ENCODE results near the gene LDAF1.

Gene LDAF1

GRCh38 chr16:21156767-21157467, 1.6 kb upstream of the LDAF1 start:
- DNase-seq (ENCODE audit: extremely low read depth, low read depth), result peak; percentile 54

GRCh38 chr16:21157632-21158031, 842 bp upstream of the LDAF1 start:
- no peak for TF ChIP-seq CTCF (IDR thresholded peaks at IDR 0.05; ENCODE audit: low read depth, low read length)
- no peak for DNase-seq (ENCODE audit: extremely low read depth, low read depth)

More at GRCh38 chr16:21156767-21157467, 1.6 kb upstream of the LDAF1 start:
- peak; percentile 74 for TF ChIP-seq CTCF (IDR thresholded peaks at IDR 0.05; ENCODE audit: low read depth, low read length)

GRCh38 chr16:21159281-21159951, 942 bp downstream of the LDAF1 start:
- no peak for TF ChIP-seq CTCF (IDR thresholded peaks at IDR 0.05; ENCODE audit: low read depth, low read length)
- DNase-seq (ENCODE audit: extremely low read depth, low read depth), result no peak

GRCh38 chr16:21160276-21160675, 1.8 kb downstream of the LDAF1 start:
- no peak for TF ChIP-seq CTCF (IDR thresholded peaks at IDR 0.05; ENCODE audit: low read depth, low read length)
- no peak for DNase-seq (ENCODE audit: extremely low read depth, low read depth)

- TF ChIP-seq CTCF (IDR thresholded peaks at IDR 0.05; ENCODE audit: low read depth, low read length), result no peak
Measured at GRCh38 chr16:21161211-21161610, 2.7 kb downstream of the LDAF1 start.

GRCh38 chr16:21162661-21163151, 4.2 kb downstream of the LDAF1 start:
- peak; percentile 41 for DNase-seq (ENCODE audit: extremely low read depth, low read depth)
- TF ChIP-seq CTCF (IDR thresholded peaks at IDR 0.05; ENCODE audit: low read depth, low read length), result no peak

More at GRCh38 chr16:21161211-21161610, 2.7 kb downstream of the LDAF1 start:
- no peak for DNase-seq (ENCODE audit: extremely low read depth, low read depth)

- no peak for TF ChIP-seq CTCF (IDR thresholded peaks at IDR 0.05; ENCODE audit: low read depth, low read length)
- no peak for DNase-seq (ENCODE audit: extremely low read depth, low read depth)
Measured at GRCh38 chr16:21163576-21163975, 5.1 kb downstream of the LDAF1 start.
